H1 (cell line): Measurements from ENCODE around the gene SMARCC1.

Experiments used
- ATF2 ChIP-seq: IDR thresholded peaks from 2 replicates; pipeline ENCODE4 v1.6.1; 2012; ENCODE audit warnings: low read length, inconsistent platforms
- BCL11A ChIP-seq, 2 experiments: IDR thresholded peaks; one replicate each; pipeline ENCODE4 v1.6.1; 2011; ENCODE audit warnings: low read depth in 2 of 2, low read length in 2 of 2, mild to moderate bottlenecking in 2 of 2
- CREB1 ChIP-seq: IDR thresholded peaks from 2 replicates; pipeline ENCODE4 v1.6.1; 2012; ENCODE audit warnings: inconsistent platforms
- CTCF ChIP-seq, 3 experiments: IDR thresholded peaks; 1 replicate in 2 of 3; 2 replicates in 1 of 3; pipeline versions ENCODE4 v1.5.1 to v1.6.1; 2011; ENCODE audit warnings: low read length in 3 of 3, mild to moderate bottlenecking in 3 of 3, inconsistent platforms in 2 of 3, low read depth in 1 of 3, moderate library complexity in 1 of 3; ENCODE audit not compliant: insufficient read depth in 1 of 3; ENCODE audit errors: control extremely low read depth in 1 of 3
- EZH2 ChIP-seq: fragments of 200-600 bp; sonication (generic); IDR thresholded peaks from 2 replicates; pipeline ENCODE4 v1.7.1; 2012; ENCODE audit warnings: low read depth, mild to moderate bottlenecking, moderate library complexity, low read length, inconsistent platforms; ENCODE audit not compliant: severe bottlenecking
- FOSL1 ChIP-seq: IDR thresholded peaks from 2 replicates; pipeline ENCODE4 v1.6.1; 2011; ENCODE audit warnings: mild to moderate bottlenecking, low read depth, low read length, moderate library complexity; ENCODE audit not compliant: insufficient read depth
- NRF1 ChIP-seq: IDR thresholded peaks from 2 replicates; pipeline ENCODE4 v1.6.1; 2011; ENCODE audit warnings: mild to moderate bottlenecking, low read depth, low read length, improper control_type of control experiment
- POLR2A ChIP-seq, 2 experiments: IDR thresholded peaks; 1 replicate in 1 of 2; 2 replicates in 1 of 2; pipeline ENCODE4 v1.6.1; 2011; ENCODE audit warnings: low read depth in 2 of 2, low read length in 2 of 2, mild to moderate bottlenecking in 2 of 2; ENCODE audit errors: control extremely low read depth in 1 of 2
- TAF7 ChIP-seq: optimal IDR thresholded peaks from 2 replicates; pipeline ENCODE3; 2011; ENCODE audit warnings: low read depth, mild to moderate bottlenecking, inconsistent platforms, low read length, moderate library complexity, borderline replicate concordance
- USF2 ChIP-seq: IDR thresholded peaks from 2 replicates; pipeline ENCODE4 v1.6.1; 2011; ENCODE audit warnings: low read length, improper control_type of control experiment
- YY1 ChIP-seq: IDR thresholded peaks from 2 replicates; pipeline ENCODE4 v1.6.1; 2011; ENCODE audit warnings: low read depth, mild to moderate bottlenecking, low read length

- no peak for TF ChIP-seq CTCF (IDR thresholded peaks at IDR 0.05; ENCODE audit: control extremely low read depth in 1 of 3, insufficient read depth in 1 of 3, low read depth in 1 of 3, low read length in 3 of 3)
- TF ChIP-seq EZH2: no peak
- TF ChIP-seq POLR2A (IDR thresholded peaks at IDR 0.05; ENCODE audit: control extremely low read depth in 1 of 2, low read depth in 2 of 2, low read length in 2 of 2): no peak
- TF ChIP-seq NRF1: no peak
- no peak for TF ChIP-seq USF2
- no peak for TF ChIP-seq FOSL1
- no peak for TF ChIP-seq CREB1
- TF ChIP-seq TAF7: no peak
- no peak for TF ChIP-seq BCL11A (IDR thresholded peaks at IDR 0.05; ENCODE audit: low read depth in 2 of 2, low read length in 2 of 2)
- TF ChIP-seq YY1: no peak
- TF ChIP-seq ATF2: no peak
These were observed 118.0 kb downstream of the SMARCC1 start for GRCh38 chr3:47663630-47664240.
